WI38 (cell line): Measurements from ENCODE around the gene MAP7D1.

ENCODE experiments used
- H3K4me3 ChIP-seq: 2 replicates; pipeline ENCODE4 v1.5.1; 2011; ENCODE audit warnings: low read depth, mild to moderate bottlenecking, control low read depth, low read length
- TF ChIP-seq, protein P1 (sequence below): IDR thresholded peaks from 2 replicates; pipeline ENCODE4 v1.5.1; 2012; ENCODE audit warnings: low read depth, mild to moderate bottlenecking, control low read depth, low read length

The MAP7D1 gene

DNA sequence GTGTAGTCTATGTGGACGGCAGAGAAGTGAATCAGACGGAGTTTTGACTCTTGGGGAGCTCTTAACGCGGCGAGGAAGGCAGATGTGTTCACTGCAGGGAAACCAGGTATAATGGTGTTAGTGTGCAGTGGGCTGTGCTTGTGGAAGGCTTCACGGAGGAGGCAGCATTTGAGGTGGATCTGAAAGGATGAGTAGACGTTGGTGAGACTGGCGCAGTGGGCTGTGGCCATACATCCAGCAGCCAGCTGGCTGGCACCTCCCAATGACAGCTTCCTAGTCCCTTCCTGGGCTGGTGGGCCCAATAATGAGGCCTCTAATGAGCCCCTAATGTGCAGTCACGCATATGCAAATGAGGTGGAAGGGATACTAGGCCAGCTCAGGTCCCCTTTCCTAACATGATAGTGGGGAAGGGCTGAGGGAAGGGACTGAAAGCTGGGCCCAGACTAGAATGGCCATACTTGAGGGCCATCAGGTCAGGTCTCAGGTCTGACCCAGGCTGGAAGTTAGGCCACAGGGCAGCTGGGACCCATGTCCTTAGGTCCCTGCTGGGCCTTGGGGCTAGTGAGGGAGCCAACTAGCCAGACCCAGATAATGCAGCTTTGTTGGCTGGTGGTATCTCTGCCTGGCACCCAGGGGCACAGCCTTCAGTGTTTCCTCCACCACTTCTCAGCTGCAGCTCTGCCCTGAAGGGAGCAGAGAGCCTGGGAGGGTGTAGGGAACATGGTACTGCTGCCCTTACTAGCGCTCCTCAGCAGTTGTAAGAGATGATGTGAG, 3.8 kb downstream of the MAP7D1 start:
- no peak overlapping the region; the same call in 1 of the 2 replicates for H3K4me3 ChIP-seq
- TF ChIP-seq, protein P1, sequence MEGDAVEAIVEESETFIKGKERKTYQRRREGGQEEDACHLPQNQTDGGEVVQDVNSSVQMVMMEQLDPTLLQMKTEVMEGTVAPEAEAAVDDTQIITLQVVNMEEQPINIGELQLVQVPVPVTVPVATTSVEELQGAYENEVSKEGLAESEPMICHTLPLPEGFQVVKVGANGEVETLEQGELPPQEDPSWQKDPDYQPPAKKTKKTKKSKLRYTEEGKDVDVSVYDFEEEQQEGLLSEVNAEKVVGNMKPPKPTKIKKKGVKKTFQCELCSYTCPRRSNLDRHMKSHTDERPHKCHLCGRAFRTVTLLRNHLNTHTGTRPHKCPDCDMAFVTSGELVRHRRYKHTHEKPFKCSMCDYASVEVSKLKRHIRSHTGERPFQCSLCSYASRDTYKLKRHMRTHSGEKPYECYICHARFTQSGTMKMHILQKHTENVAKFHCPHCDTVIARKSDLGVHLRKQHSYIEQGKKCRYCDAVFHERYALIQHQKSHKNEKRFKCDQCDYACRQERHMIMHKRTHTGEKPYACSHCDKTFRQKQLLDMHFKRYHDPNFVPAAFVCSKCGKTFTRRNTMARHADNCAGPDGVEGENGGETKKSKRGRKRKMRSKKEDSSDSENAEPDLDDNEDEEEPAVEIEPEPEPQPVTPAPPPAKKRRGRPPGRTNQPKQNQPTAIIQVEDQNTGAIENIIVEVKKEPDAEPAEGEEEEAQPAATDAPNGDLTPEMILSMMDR, result no peak

- peak overlapping the region; percentile 66 for H3K4me3 ChIP-seq
- TF ChIP-seq, protein P1, result no peak
Observed at GRCh38 chr1:36160388-36160948, 4.5 kb downstream of the MAP7D1 start.

GRCh38 chr1:36160949-36161485, 5.1 kb downstream of the MAP7D1 start:
- peak overlapping the region; percentile 66 for H3K4me3 ChIP-seq
- TF ChIP-seq, protein P1, result no peak; the same call in 1 of the 2 replicates

DNA sequence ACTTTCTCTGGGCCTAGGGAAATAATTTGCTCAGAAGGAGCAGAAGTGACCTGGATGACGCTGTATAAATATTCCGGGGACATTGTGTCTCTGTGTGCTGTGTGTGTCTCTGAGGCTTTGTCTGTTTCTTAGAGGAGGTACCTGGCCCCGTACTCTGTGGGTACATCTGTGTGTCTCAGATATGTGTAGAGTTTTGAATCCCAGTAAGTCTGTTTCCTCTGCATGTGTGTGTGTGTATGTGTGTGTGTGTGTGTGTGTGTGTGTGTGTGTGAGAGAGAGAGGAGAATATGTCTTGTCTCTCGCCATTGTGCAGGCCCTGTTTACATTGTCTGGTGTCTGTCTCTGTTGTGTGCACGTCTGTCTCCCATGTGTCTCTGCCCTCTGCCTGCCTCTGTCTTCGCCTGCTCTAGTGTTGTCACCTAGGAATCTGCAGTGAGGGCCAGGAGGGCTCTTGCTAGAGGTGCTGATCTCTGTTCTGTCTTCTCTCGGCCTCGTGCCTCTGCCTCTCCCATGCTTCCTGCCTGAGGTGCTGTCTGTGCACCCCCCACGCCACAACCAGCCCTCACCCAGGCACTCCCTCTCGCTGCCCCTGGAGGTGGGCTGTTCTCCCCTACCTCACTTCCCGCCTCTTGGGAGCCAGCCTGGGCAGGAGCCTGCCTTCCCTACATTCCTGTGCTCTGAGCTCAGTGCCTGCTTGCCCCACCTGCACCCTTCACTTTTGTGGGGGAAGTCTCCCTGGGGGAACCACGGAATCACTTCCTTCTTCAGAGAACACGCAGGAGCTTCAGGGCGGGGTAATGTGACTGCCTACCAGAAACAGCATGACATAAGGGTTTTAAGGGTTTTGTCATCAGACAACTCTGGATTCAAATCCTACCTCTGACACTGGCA, 5.9 kb downstream of the MAP7D1 start:
- H3K4me3 ChIP-seq, result peak overlapping the region; percentile 66
- TF ChIP-seq, protein P1, result no peak

- no peak overlapping the region for H3K4me3 ChIP-seq
- TF ChIP-seq, protein P1, result no peak
Observed at GRCh38 chr1:36162680-36163239, 6.8 kb downstream of the MAP7D1 start.

- TF ChIP-seq, protein P1, result no peak
- H3K4me3 ChIP-seq, result no peak overlapping the region
Observed at GRCh38 chr1:36163426-36163825, 7.5 kb downstream of the MAP7D1 start.
